ENCODE measurements around the gene CALHM3. TPM values are rescaled to one million over a fixed set of nuclear protein-coding genes. Genes with fewer than 3 reads are reported as not detected.

Gene CALHM3
- total and polyA plus RNA-seq, 2 donors from 2014 or later, result not detected

- DNase-seq (no peak), FAIRE-seq (no peak)
- H3K27me3 ChIP-seq (ENCODE audit: control insufficient read depth, insufficient read depth, low read length), result no peaks in the 10 kb centered on the region
- H3K4me3 ChIP-seq (ENCODE audit: low read length in 3 of 3), result no peak overlapping the region
- no peak overlapping the region for H3K27ac ChIP-seq (ENCODE audit: low read depth in 2 of 2, low read length in 2 of 2)
- H3K9me3 ChIP-seq (ENCODE audit: control insufficient read depth in 2 of 3, insufficient read depth in 1 of 3, low read length in 3 of 3), result no peaks in the 10 kb centered on the region
- intact Hi-C loops (cut with DNase I), result no loop called here
- H3K4me1 ChIP-seq (ENCODE audit: control insufficient read depth in 2 of 3, insufficient read depth in 2 of 3, low read depth in 1 of 3, low read length in 3 of 3), result no peaks in the 10 kb centered on the region
- TF ChIP-seq CTCF (IDR thresholded peaks at IDR 0.05; ENCODE audit: borderline replicate concordance, extremely low read depth, insufficient read depth), result no peak
- H3K9ac ChIP-seq (ENCODE audit: low read length in 3 of 3), result no peak overlapping the region
- H3K36me3 ChIP-seq (ENCODE audit: control insufficient read depth in 2 of 3, insufficient read depth in 3 of 3, low read length in 3 of 3), result no peaks in the 10 kb centered on the region
These were observed 9.8 kb downstream of the CALHM3 start for GRCh38 chr10:103469201-103469600.

- no peak overlapping the region for H3K9ac ChIP-seq (ENCODE audit: low read length in 3 of 3)
- no peak overlapping the region for H3K27ac ChIP-seq (ENCODE audit: low read depth in 2 of 2, low read length in 2 of 2)
- H3K36me3 ChIP-seq (ENCODE audit: control insufficient read depth in 2 of 3, insufficient read depth in 3 of 3, low read length in 3 of 3), result no peaks in the 10 kb centered on the region
- no peaks in the 10 kb centered on the region for H3K4me1 ChIP-seq (ENCODE audit: control insufficient read depth in 2 of 3, insufficient read depth in 2 of 3, low read depth in 1 of 3, low read length in 3 of 3)
- no peak for FAIRE-seq
- no peaks in the 10 kb centered on the region for H3K27me3 ChIP-seq (ENCODE audit: control insufficient read depth, insufficient read depth, low read length)
- DNase-seq, result no peak
- intact Hi-C loops (cut with DNase I), result no loop called here
- no peaks in the 10 kb centered on the region for H3K9me3 ChIP-seq (ENCODE audit: control insufficient read depth in 2 of 3, insufficient read depth in 1 of 3, low read length in 3 of 3)
- H3K4me3 ChIP-seq (ENCODE audit: low read length in 3 of 3), result no peak overlapping the region
- TF ChIP-seq CTCF (IDR thresholded peaks at IDR 0.05; ENCODE audit: borderline replicate concordance, extremely low read depth, insufficient read depth), result no peak
These were observed 11.6 kb downstream of the CALHM3 start for GRCh38 chr10:103467406-103467805.

GRCh38 chr10:103466734-103467133, 12.3 kb downstream of the CALHM3 start:
- H3K9me3 ChIP-seq (ENCODE audit: control insufficient read depth in 2 of 3, insufficient read depth in 1 of 3, low read length in 3 of 3), result no peaks in the 10 kb centered on the region
- H3K4me1 ChIP-seq (ENCODE audit: control insufficient read depth in 2 of 3, insufficient read depth in 2 of 3, low read depth in 1 of 3, low read length in 3 of 3), result no peaks in the 10 kb centered on the region
- FAIRE-seq (no peak), DNase-seq (peak in 1 of 5 donors; percentile 16)
- no peak overlapping the region for H3K27ac ChIP-seq (ENCODE audit: low read depth in 2 of 2, low read length in 2 of 2)
- intact Hi-C loops (cut with DNase I), result no loop called here
- H3K4me3 ChIP-seq (ENCODE audit: low read length in 3 of 3), result no peak overlapping the region
- H3K27me3 ChIP-seq (ENCODE audit: control insufficient read depth, insufficient read depth, low read length), result no peaks in the 10 kb centered on the region
- no peak overlapping the region for H3K9ac ChIP-seq (ENCODE audit: low read length in 3 of 3)
- no peaks in the 10 kb centered on the region for H3K36me3 ChIP-seq (ENCODE audit: control insufficient read depth in 2 of 3, insufficient read depth in 3 of 3, low read length in 3 of 3)
- TF ChIP-seq CTCF (IDR thresholded peaks at IDR 0.05; ENCODE audit: borderline replicate concordance, extremely low read depth, insufficient read depth), result no peak

Measured in kidney (tissue), 14 donors.